Measurements from ENCODE around the gene NOX3.
"Not testable (repeated sequence)": the region's sequence is repeated elsewhere in the genome, so short reads cannot be mapped to it uniquely, and the experiment has no call there.

Gene NOX3

GRCh38 chr6:155383913-155384312 is 71.7 kb downstream of the NOX3 start:
- H3K4me1 Mint-ChIP-seq: peaks cover 4% of the 10 kb centered on the region

GRCh38 chr6:155382338-155382685 is 73.3 kb downstream of the NOX3 start:
- H3K36me3 Mint-ChIP-seq: no peaks in the 10 kb centered on the region
- H3K4me3 Mint-ChIP-seq: no peak overlapping the region
- ATAC-seq: no peak
- H3K4me1 Mint-ChIP-seq: no peaks in the 10 kb centered on the region
- H3K27me3 Mint-ChIP-seq: no peaks in the 10 kb centered on the region
- peaks cover 4% of the 10 kb centered on the region for H3K9me3 Mint-ChIP-seq
- no peak overlapping the region for H3K27ac Mint-ChIP-seq

More at GRCh38 chr6:155383913-155384312, 71.7 kb downstream of the NOX3 start:
- Mint-ChIP-seq H3K9me3 (peaks cover 4% of the 10 kb centered on the region), H3K27me3 (no peaks in the 10 kb centered on the region), H3K4me3 (no peak overlapping the region), H3K27ac (no peak overlapping the region), H3K36me3 (no peaks in the 10 kb centered on the region)
- no peak for ATAC-seq

- ATAC-seq: no peak
- H3K36me3 Mint-ChIP-seq: no peaks in the 10 kb centered on the region
- no peak overlapping the region for H3K4me3 Mint-ChIP-seq
Measured at GRCh38 chr6:155381673-155382337, 73.8 kb downstream of the NOX3 start.

GRCh38 chr6:155380666-155381332 is 74.8 kb downstream of the NOX3 start:
- H3K27me3 Mint-ChIP-seq: no peaks in the 10 kb centered on the region
- no peak overlapping the region for H3K4me3 Mint-ChIP-seq
- H3K27ac Mint-ChIP-seq: no peak overlapping the region
- H3K4me1 Mint-ChIP-seq: no peaks in the 10 kb centered on the region
- no peak for ATAC-seq
- no peaks in the 10 kb centered on the region for H3K9me3 Mint-ChIP-seq
- no peaks in the 10 kb centered on the region for H3K36me3 Mint-ChIP-seq

More at GRCh38 chr6:155381673-155382337, 73.8 kb downstream of the NOX3 start:
- Mint-ChIP-seq H3K27me3 (no peaks in the 10 kb centered on the region), H3K27ac (no peak overlapping the region), H3K4me1 (no peaks in the 10 kb centered on the region), H3K9me3 (peaks cover under 1% of the 10 kb centered on the region)

GRCh38 chr6:155378724-155379123 is 76.9 kb downstream of the NOX3 start:
- Mint-ChIP-seq H3K4me3 (no peak overlapping the region), H3K27me3 (no peaks in the 10 kb centered on the region), H3K4me1 (no peaks in the 10 kb centered on the region), H3K27ac (no peak overlapping the region), H3K36me3 (no peaks in the 10 kb centered on the region), H3K9me3 (no peaks in the 10 kb centered on the region)
- no peak for ATAC-seq

- H3K27me3 Mint-ChIP-seq: no peaks in the 10 kb centered on the region
Measured at GRCh38 chr6:155378276-155378675, 77.4 kb downstream of the NOX3 start.

GRCh38 chr6:155377061-155377460 is 78.6 kb downstream of the NOX3 start:
- H3K4me3 Mint-ChIP-seq: no peak overlapping the region
- no peaks in the 10 kb centered on the region for H3K4me1 Mint-ChIP-seq
- no peaks in the 10 kb centered on the region for H3K9me3 Mint-ChIP-seq
- no peaks in the 10 kb centered on the region for H3K36me3 Mint-ChIP-seq
- peaks cover 11% of the 10 kb centered on the region for H3K27me3 Mint-ChIP-seq
- ATAC-seq: no peak
- no peak overlapping the region for H3K27ac Mint-ChIP-seq

More at GRCh38 chr6:155378276-155378675, 77.4 kb downstream of the NOX3 start:
- no peak overlapping the region for H3K27ac Mint-ChIP-seq
- no peak for ATAC-seq
- no peak overlapping the region for H3K4me3 Mint-ChIP-seq
- H3K9me3 Mint-ChIP-seq: no peaks in the 10 kb centered on the region
- H3K4me1 Mint-ChIP-seq: no peaks in the 10 kb centered on the region
- H3K36me3 Mint-ChIP-seq: no peaks in the 10 kb centered on the region

- no peaks in the 10 kb centered on the region for H3K36me3 Mint-ChIP-seq
- no peak overlapping the region for H3K4me3 Mint-ChIP-seq
- H3K4me1 Mint-ChIP-seq: no peaks in the 10 kb centered on the region
- H3K27me3 Mint-ChIP-seq: peaks cover 22% of the 10 kb centered on the region
- no peak for ATAC-seq
- H3K9me3 Mint-ChIP-seq: no peaks in the 10 kb centered on the region
- no peak overlapping the region for H3K27ac Mint-ChIP-seq
Measured at GRCh38 chr6:155375801-155376200, 79.8 kb downstream of the NOX3 start.

- H3K27me3 Mint-ChIP-seq: peaks cover 22% of the 10 kb centered on the region
- H3K4me3 Mint-ChIP-seq: no peak overlapping the region
- H3K27ac Mint-ChIP-seq: no peak overlapping the region
- no peaks in the 10 kb centered on the region for H3K36me3 Mint-ChIP-seq
- no peaks in the 10 kb centered on the region for H3K9me3 Mint-ChIP-seq
- no peak for ATAC-seq
- no peaks in the 10 kb centered on the region for H3K4me1 Mint-ChIP-seq
Measured at GRCh38 chr6:155374681-155375080, 81.0 kb downstream of the NOX3 start.

GRCh38 chr6:155373276-155373675 is 82.4 kb downstream of the NOX3 start:
- ATAC-seq: no peak
- Mint-ChIP-seq H3K4me3 (no peak overlapping the region), H3K9me3 (no peaks in the 10 kb centered on the region), H3K36me3 (no peaks in the 10 kb centered on the region), H3K27ac (no peak overlapping the region), H3K4me1 (no peaks in the 10 kb centered on the region), H3K27me3 (peaks cover 22% of the 10 kb centered on the region)

- H3K36me3 Mint-ChIP-seq: no peaks in the 10 kb centered on the region
- no peak overlapping the region for H3K27ac Mint-ChIP-seq
- H3K9me3 Mint-ChIP-seq: no peaks in the 10 kb centered on the region
- peaks cover 22% of the 10 kb centered on the region for H3K27me3 Mint-ChIP-seq
- H3K4me1 Mint-ChIP-seq: no peaks in the 10 kb centered on the region
- H3K4me3 Mint-ChIP-seq: no peak overlapping the region
- ATAC-seq: no peak
Measured at GRCh38 chr6:155372256-155372655, 83.4 kb downstream of the NOX3 start.

GRCh38 chr6:155371230-155371629 is 84.4 kb downstream of the NOX3 start:
- Mint-ChIP-seq H3K36me3 (no peaks in the 10 kb centered on the region), H3K9me3 (peaks cover 3% of the 10 kb centered on the region), H3K27ac (no peak overlapping the region), H3K27me3 (peaks cover 22% of the 10 kb centered on the region), H3K4me3 (no peak overlapping the region), H3K4me1 (no peaks in the 10 kb centered on the region)
- ATAC-seq: no peak

- no peaks in the 10 kb centered on the region for H3K4me1 Mint-ChIP-seq
Measured at GRCh38 chr6:155366325-155366724, 89.3 kb downstream of the NOX3 start.

GRCh38 chr6:155364844-155365437 is 90.7 kb downstream of the NOX3 start:
- Mint-ChIP-seq H3K4me1 (no peaks in the 10 kb centered on the region), H3K27ac (no peak overlapping the region), H3K36me3 (no peaks in the 10 kb centered on the region), H3K27me3 (no peaks in the 10 kb centered on the region), H3K4me3 (no peak overlapping the region), H3K9me3 (peaks cover 8% of the 10 kb centered on the region)
- no peak for ATAC-seq

More at GRCh38 chr6:155366325-155366724, 89.3 kb downstream of the NOX3 start:
- Mint-ChIP-seq H3K4me3 (no peak overlapping the region), H3K36me3 (no peaks in the 10 kb centered on the region), H3K9me3 (peaks cover 4% of the 10 kb centered on the region), H3K27ac (no peak overlapping the region), H3K27me3 (peaks cover 3% of the 10 kb centered on the region)
- no peak for ATAC-seq

GRCh38 chr6:155364021-155364420 is 91.6 kb downstream of the NOX3 start:
- not testable (repeated sequence) for H3K27me3 Mint-ChIP-seq, H3K36me3 Mint-ChIP-seq, H3K4me3 Mint-ChIP-seq, H3K4me1 Mint-ChIP-seq, H3K27ac Mint-ChIP-seq, ATAC-seq, H3K9me3 Mint-ChIP-seq

Data from stimulated activated memory B cell treated with anti-CD40 and anti-IgM and Interleukin-4, amounts not matched to agents 10 μg/mL and 1 μg/mL and 100 μg/mL, for 72 hours (primary cell).